ENCODE results near the gene PTPRR.

DNA sequence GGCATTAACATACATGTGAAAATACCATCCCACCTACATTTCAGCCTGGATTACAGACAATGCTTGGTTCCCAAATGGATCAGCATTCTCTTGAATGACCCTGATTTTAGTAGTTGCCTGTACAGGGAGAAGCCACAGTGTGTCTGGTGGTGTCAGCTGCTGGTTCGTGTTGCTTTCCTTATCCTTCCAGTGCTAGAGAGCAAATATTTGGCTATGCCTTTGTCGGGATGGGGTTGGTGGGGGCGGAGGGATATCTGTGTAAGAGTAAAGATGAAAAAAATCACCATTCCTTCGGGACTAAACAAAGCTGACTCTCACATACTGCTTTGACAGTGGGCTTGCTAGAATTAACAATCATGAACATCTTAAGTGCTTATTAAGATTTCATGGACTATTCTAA is 96.0 kb downstream of the PTPRR start:
- no peak for TF ChIP-seq POLR2A (IDR thresholded peaks at IDR 0.05)
- TF ChIP-seq, protein P1, sequence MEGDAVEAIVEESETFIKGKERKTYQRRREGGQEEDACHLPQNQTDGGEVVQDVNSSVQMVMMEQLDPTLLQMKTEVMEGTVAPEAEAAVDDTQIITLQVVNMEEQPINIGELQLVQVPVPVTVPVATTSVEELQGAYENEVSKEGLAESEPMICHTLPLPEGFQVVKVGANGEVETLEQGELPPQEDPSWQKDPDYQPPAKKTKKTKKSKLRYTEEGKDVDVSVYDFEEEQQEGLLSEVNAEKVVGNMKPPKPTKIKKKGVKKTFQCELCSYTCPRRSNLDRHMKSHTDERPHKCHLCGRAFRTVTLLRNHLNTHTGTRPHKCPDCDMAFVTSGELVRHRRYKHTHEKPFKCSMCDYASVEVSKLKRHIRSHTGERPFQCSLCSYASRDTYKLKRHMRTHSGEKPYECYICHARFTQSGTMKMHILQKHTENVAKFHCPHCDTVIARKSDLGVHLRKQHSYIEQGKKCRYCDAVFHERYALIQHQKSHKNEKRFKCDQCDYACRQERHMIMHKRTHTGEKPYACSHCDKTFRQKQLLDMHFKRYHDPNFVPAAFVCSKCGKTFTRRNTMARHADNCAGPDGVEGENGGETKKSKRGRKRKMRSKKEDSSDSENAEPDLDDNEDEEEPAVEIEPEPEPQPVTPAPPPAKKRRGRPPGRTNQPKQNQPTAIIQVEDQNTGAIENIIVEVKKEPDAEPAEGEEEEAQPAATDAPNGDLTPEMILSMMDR (IDR thresholded peaks at IDR 0.05) = no peak

Measured in body of pancreas (tissue), 4 donors.